Karpas-422 (cell line): ENCODE results near the gene APOBEC3F. TPM values are rescaled to one million over a fixed set of nuclear protein-coding genes. Genes with fewer than 3 reads are reported as not detected.
"Not testable (repeated sequence)": the region's sequence is repeated elsewhere in the genome, so short reads cannot be mapped to it uniquely, and the experiment has no call there.

Experiments
- DNase-seq: peaks from one replicate; pipeline ENCODE4 v3.0.0-alpha.2; 2015
- H2AFZ ChIP-seq: fragments of 200-600 bp; sonication (generic); 2 replicates; pipeline ENCODE4 v1.6.1; 2014; ENCODE audit warnings: antibody characterized with exemption, low read length, mixed read lengths
- H3K27ac ChIP-seq: fragments of 200-600 bp; sonication (generic); 2 replicates; pipeline ENCODE4 v1.5.1; 2014; ENCODE audit warnings: mild to moderate bottlenecking, low read length, moderate library complexity
- H3K27me3 ChIP-seq: fragments of 200-600 bp; sonication (generic); 2 replicates; pipeline ENCODE4 v1.6.1; 2014; ENCODE audit warnings: low read length, mixed read lengths
- H3K36me3 ChIP-seq: fragments of 200-600 bp; sonication (generic); 2 replicates; pipeline ENCODE4 v1.6.1; 2014; ENCODE audit warnings: low read length, mixed read lengths; ENCODE audit not compliant: insufficient read depth
- H3K4me1 ChIP-seq: fragments of 200-600 bp; sonication (generic); 2 replicates; pipeline ENCODE4 v1.6.1; 2014; ENCODE audit warnings: mild to moderate bottlenecking, low read length, mixed read lengths
- H3K4me2 ChIP-seq: fragments of 200-600 bp; sonication (generic); 2 replicates; pipeline ENCODE4 v1.6.1; 2014; ENCODE audit warnings: low read length, low read depth, mild to moderate bottlenecking; ENCODE audit not compliant: poor library complexity, severe bottlenecking
- H3K4me3 ChIP-seq: fragments of 200-600 bp; sonication (generic); 2 replicates; pipeline ENCODE4 v1.5.1; 2014; ENCODE audit warnings: mild to moderate bottlenecking, antibody characterized with exemption, low read length, mixed read lengths
- H3K79me2 ChIP-seq: fragments of 200-600 bp; sonication (generic); 2 replicates; pipeline ENCODE4 v1.6.1; 2014; ENCODE audit warnings: mild to moderate bottlenecking, low read length, mixed read lengths
- H3K9ac ChIP-seq: fragments of 200-600 bp; sonication (generic); 2 replicates; pipeline ENCODE4 v1.6.0; 2014; ENCODE audit warnings: low read length
- H3K9me2 ChIP-seq: fragments of 200-600 bp; sonication (generic), shearing (Covaris generic); replicated peaks from 2 replicates; pipeline ENCODE4 v1.6.0; 2014; ENCODE audit warnings: mild to moderate bottlenecking, low read length, moderate library complexity; ENCODE audit not compliant: insufficient read depth
- H3K9me3 ChIP-seq: fragments of 300-700, 200-600 bp; sonication (generic); 2 replicates; pipeline ENCODE4 v1.6.1; 2014; ENCODE audit warnings: low read length, mixed read lengths
- H4K20me1 ChIP-seq: fragments of 200-600 bp; sonication (generic); 2 replicates; pipeline ENCODE4 v1.6.1; 2014; ENCODE audit warnings: mild to moderate bottlenecking, antibody characterized with exemption, low read length, low read depth; ENCODE audit not compliant: insufficient read depth
- total RNA-seq: library from RNA; depleted of rRNA; stranded (reverse); fragments of >200 nt; shearing (Covaris generic); gene quantifications from 2 replicates; pipeline ENCODE4 v1.2.3, GENCODE V29; 2014; ENCODE audit warnings: low replicate concordance

Gene APOBEC3F
- total RNA-seq, 1 experiment from 2014 or later = 0.93 TPM

- not testable (repeated sequence) for H2AFZ ChIP-seq, H3K79me2 ChIP-seq, H3K27me3 ChIP-seq, H3K9ac ChIP-seq, H3K9me2 ChIP-seq, H3K4me1 ChIP-seq, H3K4me2 ChIP-seq, H3K9me3 ChIP-seq, H3K36me3 ChIP-seq, DNase-seq, H3K27ac ChIP-seq, H3K4me3 ChIP-seq, H4K20me1 ChIP-seq
Observed at GRCh38 chr22:39031434-39032295, 9.0 kb upstream of the APOBEC3F start.

- not testable (repeated sequence) for H4K20me1 ChIP-seq, H3K79me2 ChIP-seq, H3K9me2 ChIP-seq, DNase-seq, H3K4me3 ChIP-seq, H2AFZ ChIP-seq, H3K27ac ChIP-seq, H3K4me1 ChIP-seq, H3K36me3 ChIP-seq, H3K27me3 ChIP-seq, H3K9ac ChIP-seq, H3K9me3 ChIP-seq, H3K4me2 ChIP-seq
Observed at GRCh38 chr22:39037071-39037470, 3.6 kb upstream of the APOBEC3F start.

- H3K4me1 ChIP-seq = no peaks in the 10 kb centered on the region; the same call in 1 of the 2 replicates
- H3K9ac ChIP-seq = no peak overlapping the region
- H3K79me2 ChIP-seq = no peaks in the 10 kb centered on the region
- H3K27ac ChIP-seq = no peak overlapping the region
- H4K20me1 ChIP-seq = no peaks in the 10 kb centered on the region
- H2AFZ ChIP-seq = no peak overlapping the region
- H3K36me3 ChIP-seq = no peaks in the 10 kb centered on the region
- no peak overlapping the region for H3K4me2 ChIP-seq
- H3K4me3 ChIP-seq = no peak overlapping the region
- no peaks in the 10 kb centered on the region for H3K27me3 ChIP-seq
- no peak for DNase-seq
- H3K9me3 ChIP-seq = no peaks in the 10 kb centered on the region
- H3K9me2 ChIP-seq = no peaks in the 10 kb centered on the region
Observed at GRCh38 chr22:39039306-39040126, 1.1 kb upstream of the APOBEC3F start.

GRCh38 chr22:39040155-39040537, 518 bp upstream of the APOBEC3F start:
- not testable (repeated sequence) for H3K27ac ChIP-seq, H3K36me3 ChIP-seq, H3K27me3 ChIP-seq, H3K4me2 ChIP-seq, H3K79me2 ChIP-seq, H4K20me1 ChIP-seq, DNase-seq, H2AFZ ChIP-seq, H3K9ac ChIP-seq, H3K9me3 ChIP-seq, H3K4me1 ChIP-seq, H3K9me2 ChIP-seq, H3K4me3 ChIP-seq

- no peaks in the 10 kb centered on the region for H3K27me3 ChIP-seq
- H3K36me3 ChIP-seq = no peaks in the 10 kb centered on the region
- no peak overlapping the region for H3K4me2 ChIP-seq
- DNase-seq = no peak
- no peaks in the 10 kb centered on the region for H3K9me2 ChIP-seq
- H3K4me3 ChIP-seq = no peak overlapping the region
- no peaks in the 10 kb centered on the region for H4K20me1 ChIP-seq
- no peaks in the 10 kb centered on the region for H3K79me2 ChIP-seq
- H3K9ac ChIP-seq = no peak overlapping the region
- no peak overlapping the region for H2AFZ ChIP-seq
- no peaks in the 10 kb centered on the region for H3K9me3 ChIP-seq
- H3K27ac ChIP-seq = no peak overlapping the region
- H3K4me1 ChIP-seq = no peaks in the 10 kb centered on the region; the same call in 1 of the 2 replicates
Observed at GRCh38 chr22:39041908-39042307, 1.2 kb downstream of the APOBEC3F start.

GRCh38 chr22:39043063-39043462, 2.4 kb downstream of the APOBEC3F start:
- not testable (repeated sequence) for H3K4me3 ChIP-seq, H3K9me3 ChIP-seq, H3K27me3 ChIP-seq, H3K4me1 ChIP-seq, H2AFZ ChIP-seq, H4K20me1 ChIP-seq, H3K9ac ChIP-seq, H3K36me3 ChIP-seq, H3K9me2 ChIP-seq, DNase-seq, H3K79me2 ChIP-seq, H3K27ac ChIP-seq, H3K4me2 ChIP-seq

- H3K4me2 ChIP-seq = not testable (repeated sequence)
Observed at GRCh38 chr22:39045136-39045535, 4.5 kb downstream of the APOBEC3F start.

GRCh38 chr22:39049486-39049885, 8.8 kb downstream of the APOBEC3F start:
- H3K4me2 ChIP-seq, H3K9ac ChIP-seq: not testable (repeated sequence)

More at GRCh38 chr22:39045136-39045535, 4.5 kb downstream of the APOBEC3F start:
- H3K27ac ChIP-seq, H3K9me3 ChIP-seq, H3K9ac ChIP-seq, H3K4me1 ChIP-seq, H2AFZ ChIP-seq, H4K20me1 ChIP-seq, H3K27me3 ChIP-seq, H3K36me3 ChIP-seq, H3K9me2 ChIP-seq, DNase-seq, H3K79me2 ChIP-seq, H3K4me3 ChIP-seq: not testable (repeated sequence)

More at GRCh38 chr22:39049486-39049885, 8.8 kb downstream of the APOBEC3F start:
- not testable (repeated sequence) for H3K27ac ChIP-seq, H3K4me3 ChIP-seq, H3K4me1 ChIP-seq, H3K36me3 ChIP-seq, H4K20me1 ChIP-seq, H3K9me3 ChIP-seq, H2AFZ ChIP-seq, DNase-seq, H3K27me3 ChIP-seq, H3K79me2 ChIP-seq, H3K9me2 ChIP-seq
